Fibroblast of lung (primary cell): ENCODE measurements around the gene SIGLEC11. TPM values are rescaled to one million over a fixed set of nuclear protein-coding genes. Genes with fewer than 3 reads are reported as not detected.

ENCODE experiments used
- DNase-seq, 2 donors: peaks; one replicate each; pipeline versions ENCODE4 v3.0.0 to v3.0.0-alpha.2; 2010; ENCODE audit warnings: low read depth in 2 of 2
- H2AFZ ChIP-seq: 2 replicates; pipeline ENCODE4 v1.5.1; 2012; ENCODE audit warnings: low read length, control low read depth, inconsistent platforms
- H3K27ac ChIP-seq: 2 replicates; pipeline ENCODE4 v1.5.1; 2011; ENCODE audit warnings: low read length, control low read depth; ENCODE audit not compliant: insufficient read depth
- H3K27me3 ChIP-seq: 2 replicates; pipeline ENCODE4 v1.5.1; 2011; ENCODE audit warnings: mild to moderate bottlenecking, low read length; ENCODE audit not compliant: control insufficient read depth, insufficient read depth
- H3K36me3 ChIP-seq: 2 replicates; pipeline ENCODE4 v1.5.1; 2011; ENCODE audit warnings: low read length; ENCODE audit not compliant: control insufficient read depth, insufficient read depth
- H3K4me1 ChIP-seq: 2 replicates; pipeline ENCODE4 v1.5.1; 2011; ENCODE audit warnings: low read length; ENCODE audit not compliant: control insufficient read depth, insufficient read depth; ENCODE audit errors: extremely low read depth
- H3K4me2 ChIP-seq: 2 replicates; pipeline ENCODE4 v1.5.1; 2011; ENCODE audit warnings: low read length, control low read depth; ENCODE audit not compliant: insufficient read depth; ENCODE audit errors: extremely low read depth
- H3K4me3 ChIP-seq, 4 experiments: fragments of 200-600 bp in 1 of 4; sonication (generic) in 1 of 4; replicated peaks in 1 of 4; 2 replicates each; pipeline ENCODE4 v1.5.1; 2011 to 2016; ENCODE audit warnings: low read length in 4 of 4, low read depth in 3 of 4, mild to moderate bottlenecking in 3 of 4, control low read depth in 2 of 4, inconsistent platforms in 1 of 4, mixed read lengths in 1 of 4; ENCODE audit not compliant: insufficient read depth in 1 of 4; ENCODE audit errors: control extremely low read depth in 1 of 4
- H3K79me2 ChIP-seq: 2 replicates; pipeline ENCODE4 v1.5.1; 2012; ENCODE audit warnings: mild to moderate bottlenecking, low read length, inconsistent platforms; ENCODE audit not compliant: control insufficient read depth, insufficient read depth
- H3K9ac ChIP-seq: 2 replicates; pipeline ENCODE4 v1.5.1; 2011; ENCODE audit warnings: mild to moderate bottlenecking, low read length, control low read depth; ENCODE audit not compliant: insufficient read depth
- H3K9me3 ChIP-seq: 2 replicates; pipeline ENCODE4 v1.5.1; 2012; ENCODE audit warnings: low read depth, low read length; ENCODE audit not compliant: control insufficient read depth, insufficient read depth
- H4K20me1 ChIP-seq: 2 replicates; pipeline ENCODE4 v1.5.1; 2011; ENCODE audit warnings: low read length; ENCODE audit not compliant: control insufficient read depth, insufficient read depth; ENCODE audit errors: extremely low read depth
- CTCF ChIP-seq, 2 donors: IDR thresholded peaks in 1 of 2; conservative IDR thresholded peaks in 1 of 2; 1 replicate in 1 of 2; 2 replicates in 1 of 2; pipeline ENCODE4 v1.5.1; 2011 to 2012; ENCODE audit warnings: low read length in 2 of 2, control low read depth in 1 of 2, inconsistent platforms in 1 of 2, low read depth in 1 of 2, mild to moderate bottlenecking in 1 of 2
- EZH2 ChIP-seq: IDR thresholded peaks from 2 replicates; pipeline ENCODE4 v1.5.1; 2012; ENCODE audit warnings: low read length, control low read depth, mild to moderate bottlenecking; ENCODE audit errors: missing control alignments
- polyA plus RNA-seq, 2 donors: library from polyadenylated mRNA; depleted of rRNA in 1 of 2; stranded (reverse) in 1 of 2; unstranded in 1 of 2; fragments of >200 nt; gene quantifications; 2 replicates each; pipeline ENCODE4 v1.2.1, GENCODE V29; 2011 to 2012; ENCODE audit warnings: missing spikeins in 1 of 2
- total RNA-seq: library from RNA; depleted of rRNA; stranded (reverse); fragments of >200 nt; gene quantifications from 2 replicates; pipeline ENCODE4 v1.2.1, GENCODE V29; 2014

Gene SIGLEC11
- total and polyA plus RNA-seq, 2 donors (not counting 1 experiment from before 2014, with no cell fraction given), result not detected

GRCh38 chr19:49952906-49953305, 8.1 kb downstream of the SIGLEC11 start:
- Histone ChIP-seq H3K4me3 (no peak overlapping the region), H2AFZ (no peak overlapping the region), H3K27me3 (peaks cover 2% of the 10 kb centered on the region), H3K79me2 (no peaks in the 10 kb centered on the region), H3K4me1 (peaks cover 5% of the 10 kb centered on the region), H3K9ac (no peak overlapping the region), H3K9me3 (no peaks in the 10 kb centered on the region), H4K20me1 (no peaks in the 10 kb centered on the region), H3K27ac (no peak overlapping the region), H3K4me2 (no peak overlapping the region), H3K36me3 (no peaks in the 10 kb centered on the region)
- no peak for DNase-seq
- TF ChIP-seq EZH2 (no peak), CTCF (conservative IDR thresholded peaks at IDR 0.05 in 1 of 2, IDR thresholded peaks at IDR 0.05 in 1 of 2; ENCODE audit: low read depth in 1 of 2, low read length in 2 of 2) (no peak)

GRCh38 chr19:49952479-49952836, 8.5 kb downstream of the SIGLEC11 start:
- H4K20me1 ChIP-seq, result no peaks in the 10 kb centered on the region
- no peak for DNase-seq
- H3K9ac ChIP-seq, result no peak overlapping the region
- TF ChIP-seq CTCF (conservative IDR thresholded peaks at IDR 0.05 in 1 of 2, IDR thresholded peaks at IDR 0.05 in 1 of 2; ENCODE audit: low read depth in 1 of 2, low read length in 2 of 2) (no peak), EZH2 (no peak)
- H3K36me3 ChIP-seq, result no peaks in the 10 kb centered on the region
- no peak overlapping the region for H2AFZ ChIP-seq
- peaks cover 2% of the 10 kb centered on the region for H3K27me3 ChIP-seq
- peaks cover 5% of the 10 kb centered on the region for H3K4me1 ChIP-seq
- no peak overlapping the region for H3K4me2 ChIP-seq
- no peak overlapping the region for H3K4me3 ChIP-seq
- H3K27ac ChIP-seq, result no peak overlapping the region
- no peaks in the 10 kb centered on the region for H3K79me2 ChIP-seq
- H3K9me3 ChIP-seq, result no peaks in the 10 kb centered on the region

- Histone ChIP-seq H2AFZ (no peak overlapping the region), H3K4me2 (no peak overlapping the region), H3K4me3 (no peak overlapping the region), H3K9me3 (no peaks in the 10 kb centered on the region), H3K9ac (no peak overlapping the region), H3K27me3 (peaks cover 2% of the 10 kb centered on the region), H3K79me2 (no peaks in the 10 kb centered on the region), H3K27ac (no peak overlapping the region), H3K36me3 (no peaks in the 10 kb centered on the region), H4K20me1 (no peaks in the 10 kb centered on the region), H3K4me1 (peaks cover 5% of the 10 kb centered on the region)
- no peak for DNase-seq
- TF ChIP-seq CTCF (conservative IDR thresholded peaks at IDR 0.05 in 1 of 2, IDR thresholded peaks at IDR 0.05 in 1 of 2; ENCODE audit: low read depth in 1 of 2, low read length in 2 of 2) (no peak), EZH2 (no peak)
Observed at GRCh38 chr19:49951806-49952478, 9.0 kb downstream of the SIGLEC11 start.
